Kidney (tissue), 14 donors: ENCODE data around the gene MLPH. TPM values are rescaled to one million over a fixed set of nuclear protein-coding genes. Genes with fewer than 3 reads are reported as not detected.

Experiments used
- DNase-seq, 5 donors: peaks; one replicate each; pipeline ENCODE4 v3.0.0-alpha.2; 2013 to 2020
- FAIRE-seq: peaks from 2 replicates; lab custom pipeline; 2012; peaks lifted over from hg19 to GRCh38; lab: Jason Lieb, UNC
- H3K27ac ChIP-seq, 2 donors: one replicate each; pipeline ENCODE4 v1.7.0; 2013; ENCODE audit warnings: low read depth in 2 of 2, low read length in 2 of 2, inconsistent platforms in 1 of 2
- H3K27me3 ChIP-seq: one replicate; pipeline ENCODE4 v1.7.1; 2013; ENCODE audit warnings: low read length, inconsistent platforms; ENCODE audit not compliant: control insufficient read depth, insufficient read depth
- H3K36me3 ChIP-seq, 3 donors: one replicate each; pipeline versions ENCODE4 v1.7.0 to v1.7.1; 2013; ENCODE audit warnings: low read length in 3 of 3, control low read depth in 1 of 3, inconsistent platforms in 1 of 3; ENCODE audit not compliant: insufficient read depth in 3 of 3, control insufficient read depth in 2 of 3
- H3K4me1 ChIP-seq, 3 donors: one replicate each; pipeline versions ENCODE4 v1.7.0 to v1.7.1; 2013; ENCODE audit warnings: low read length in 3 of 3, inconsistent platforms in 1 of 3, low read depth in 1 of 3; ENCODE audit not compliant: control insufficient read depth in 2 of 3, insufficient read depth in 2 of 3
- H3K4me3 ChIP-seq, 3 donors: one replicate each; pipeline versions ENCODE4 v1.7.0 to v1.8.1; 2013; ENCODE audit warnings: low read length in 3 of 3, control low read depth in 1 of 3, inconsistent platforms in 1 of 3
- H3K9ac ChIP-seq, 3 donors: one replicate each; pipeline versions ENCODE4 v1.7.0 to v1.7.1; 2013; ENCODE audit warnings: low read length in 3 of 3, control low read depth in 1 of 3, inconsistent platforms in 1 of 3
- H3K9me3 ChIP-seq, 3 donors: one replicate each; pipeline versions ENCODE4 v1.7.0 to v1.7.1; 2013; ENCODE audit warnings: low read length in 3 of 3, control low read depth in 1 of 3, inconsistent platforms in 1 of 3; ENCODE audit not compliant: control insufficient read depth in 2 of 3, insufficient read depth in 1 of 3
- CTCF ChIP-seq: IDR thresholded peaks from 3 replicates; pipeline ENCODE4 v1.5.1; 2012; ENCODE audit warnings: mild to moderate bottlenecking, moderate library complexity, borderline replicate concordance; ENCODE audit not compliant: insufficient read depth; ENCODE audit errors: extremely low read depth
- intact Hi-C: fragments of 100-400 bp; cut with DNase I; formaldehyde crosslinking; loops from one replicate; pipeline ENCODE4 v1.11.1; 2022
- polyA plus RNA-seq: library from polyadenylated mRNA; stranded (reverse); fragments of 350-450 nt; fragmentation: Illumina TruSeq; extraction: RNeasy Lipid Tissue Mini Kit (QIAGEN cat#74804); gene quantifications from one replicate; pipeline ENCODE4 v1.2.3, GENCODE V29; 2014; ENCODE audit warnings: low read depth, low replicate concordance; ENCODE audit not compliant: insufficient read depth
- total RNA-seq: library from RNA; stranded (reverse); fragmentation: NEBNext Ultra II Directional; extraction: Animal tissue kit (Norgen Biotek cat#: 25700); gene quantifications from one replicate; pipeline ENCODE4 v1.2.1, GENCODE V29; 2021
- donor health status: control.
- donor health status: control.
- donor health status: control.
- donor health status: control.
- donor health status: control.
- donor health status: DM: yes; HTN: yes; CAD: no.
- donor health status: Normal renal cell carcinoma (clear cell type).

The MLPH gene
- total and polyA plus RNA-seq, 2 donors from 2014 or later: 4.6 to 9.6 TPM

- no peak for DNase-seq
- Histone ChIP-seq H3K27ac (no peak overlapping the region), H3K9me3 (no peaks in the 10 kb centered on the region), H3K27me3 (no peaks in the 10 kb centered on the region), H3K4me3 (no peak overlapping the region), H3K4me1 (peaks cover 0 to 15% (median 3%) of the 10 kb centered on the region in 3 donors), H3K36me3 (no peaks in the 10 kb centered on the region), H3K9ac (no peak overlapping the region)
- FAIRE-seq: no peak
- TF ChIP-seq CTCF: no peak
- intact Hi-C loops: no loop called here
These were observed 38.4 kb upstream of the MLPH start for GRCh38 chr2:237448626-237449025.

- H3K9ac ChIP-seq: no peak overlapping the region
- no peak overlapping the region for H3K4me3 ChIP-seq
- DNase-seq: peak in 3 of 5 donors; percentile 35 to 80 (median 52)
- peak overlapping the region in 1 of 2 donors; percentile 44 for H3K27ac ChIP-seq
- H3K27me3 ChIP-seq: no peaks in the 10 kb centered on the region
- FAIRE-seq: no peak
- intact Hi-C loops: no loop called here
- H3K36me3 ChIP-seq: no peaks in the 10 kb centered on the region
- no peaks in the 10 kb centered on the region for H3K9me3 ChIP-seq
- peaks cover 0 to 15% (median 3%) of the 10 kb centered on the region in 3 donors for H3K4me1 ChIP-seq
- TF ChIP-seq CTCF: no peak
These were observed 37.7 kb upstream of the MLPH start for GRCh38 chr2:237449193-237449881.

- no peaks in the 10 kb centered on the region for H3K27me3 ChIP-seq
- no peaks in the 10 kb centered on the region for H3K36me3 ChIP-seq
- FAIRE-seq: no peak
- peaks cover 0 to 15% (median 3%) of the 10 kb centered on the region in 3 donors for H3K4me1 ChIP-seq
- intact Hi-C loops: no loop called here
- no peak overlapping the region for H3K4me3 ChIP-seq
- no peaks in the 10 kb centered on the region for H3K9me3 ChIP-seq
- DNase-seq: no peak
- peak overlapping the region in 1 of 2 donors; percentile 34 for H3K27ac ChIP-seq
- no peak overlapping the region for H3K9ac ChIP-seq
- TF ChIP-seq CTCF: no peak
These were observed 36.9 kb upstream of the MLPH start for GRCh38 chr2:237450108-237450507.
